Glutamatergic neuron (in vitro differentiated cells): ENCODE measurements around the gene WWOX. TPM values are rescaled to one million over a fixed set of nuclear protein-coding genes. Genes with fewer than 3 reads are reported as not detected.

Experiments
- DNase-seq: peaks from one replicate; pipeline ENCODE4 v3.0.0; 2022
- H3K27ac Mint-ChIP-seq: one replicate; pipeline ENCODE4 v1.8.0; 2020; ENCODE audit warnings: mild to moderate bottlenecking, mixed read lengths, inconsistent platforms; ENCODE audit not compliant: unreplicated experiment
- H3K27me3 Mint-ChIP-seq: one replicate; pipeline ENCODE4 v1.8.0; 2020; ENCODE audit warnings: mild to moderate bottlenecking, moderate library complexity, mixed read lengths, inconsistent platforms; ENCODE audit not compliant: unreplicated experiment
- H3K36me3 Mint-ChIP-seq: one replicate; pipeline ENCODE4 v1.8.0; 2020; ENCODE audit warnings: mild to moderate bottlenecking, mixed read lengths, inconsistent platforms; ENCODE audit not compliant: unreplicated experiment
- H3K4me1 Mint-ChIP-seq: one replicate; pipeline ENCODE4 v1.8.0; 2020; ENCODE audit warnings: mild to moderate bottlenecking, low read depth, mixed read lengths, inconsistent platforms; ENCODE audit not compliant: unreplicated experiment
- H3K4me3 Mint-ChIP-seq: one replicate; pipeline ENCODE4 v1.8.0; 2020; ENCODE audit warnings: mild to moderate bottlenecking, mixed read lengths, inconsistent platforms; ENCODE audit not compliant: unreplicated experiment
- H3K9me3 Mint-ChIP-seq: one replicate; pipeline ENCODE4 v1.8.0; 2020; ENCODE audit warnings: mild to moderate bottlenecking, moderate library complexity, mixed read lengths, inconsistent platforms; ENCODE audit not compliant: unreplicated experiment
- total RNA-seq: library from RNA; stranded (reverse); fragmentation: NEBNext Ultra II Directional; extraction: Animal tissue kit (Norgen Biotek cat#: 25700); gene quantifications from one replicate; pipeline ENCODE4 v1.2.1, GENCODE V29; 2021; ENCODE audit not compliant: unreplicated experiment
- TF ChIP-seq, protein P1 (sequence below): fragments of 200-600 bp; sonication (generic); IDR thresholded peaks from one replicate; pipeline ENCODE4 v1.5.0; 2021; ENCODE audit not compliant: partially characterized antibody, unreplicated experiment

WWOX gene
- total RNA-seq, 1 donor from 2014 or later: 10.3 TPM

DNA sequence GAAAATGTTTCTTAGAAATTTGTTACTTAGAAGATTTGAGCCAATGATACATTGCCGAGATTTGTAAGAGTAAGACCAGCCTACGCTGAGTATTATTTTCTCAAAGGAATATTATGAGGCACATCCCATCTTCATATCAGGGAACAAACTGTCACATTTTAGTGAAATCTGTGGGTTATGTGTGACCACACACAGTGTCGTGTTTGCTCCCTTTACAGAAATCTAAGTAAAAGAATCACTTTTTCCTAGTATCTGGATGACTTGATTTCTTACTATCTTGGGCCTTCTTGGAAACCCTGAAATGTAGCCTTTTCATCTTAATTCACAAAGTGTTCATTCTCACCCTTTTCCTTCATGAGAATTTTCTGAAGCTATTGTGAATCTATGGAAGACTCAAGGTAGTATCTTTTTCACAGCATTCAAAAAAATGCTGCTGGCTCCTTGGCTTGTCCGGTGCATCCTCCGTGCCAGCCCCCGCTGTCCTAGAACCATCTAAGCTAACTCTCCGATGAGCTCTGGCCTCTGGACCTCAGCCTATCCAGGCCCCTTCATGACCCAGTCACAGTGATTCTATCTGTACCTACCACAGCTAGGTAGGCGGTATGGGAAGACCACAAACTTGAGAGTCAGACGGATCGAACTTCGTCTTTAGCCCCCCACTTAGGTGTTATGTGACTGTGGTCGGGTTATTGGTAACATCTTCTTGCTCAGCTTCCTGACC, 976.8 kb downstream of the WWOX start:
- H3K27ac Mint-ChIP-seq: no peak overlapping the region

DNA sequence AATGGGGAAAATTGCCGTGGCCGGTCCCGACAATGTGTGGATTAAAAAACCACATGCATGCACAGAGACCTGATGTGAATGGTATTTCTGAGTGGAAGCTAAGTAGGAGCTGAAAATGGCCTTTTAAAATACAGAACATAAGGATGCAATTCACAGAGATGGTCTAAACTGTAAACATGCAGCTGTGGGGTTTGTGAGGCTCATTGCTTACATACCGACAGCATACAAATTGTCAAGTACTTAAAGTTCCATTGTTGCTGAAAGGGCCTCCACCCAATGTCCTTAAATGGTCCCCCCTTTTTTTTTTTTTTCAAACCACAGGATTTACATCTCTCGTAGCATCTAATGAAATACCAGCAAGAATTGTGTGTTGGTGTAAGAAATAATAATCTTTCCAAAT, 977.9 kb downstream of the WWOX start:
- H3K27ac Mint-ChIP-seq: no peak overlapping the region
- H3K36me3 Mint-ChIP-seq: no peaks in the 10 kb centered on the region
- TF ChIP-seq, protein P1, sequence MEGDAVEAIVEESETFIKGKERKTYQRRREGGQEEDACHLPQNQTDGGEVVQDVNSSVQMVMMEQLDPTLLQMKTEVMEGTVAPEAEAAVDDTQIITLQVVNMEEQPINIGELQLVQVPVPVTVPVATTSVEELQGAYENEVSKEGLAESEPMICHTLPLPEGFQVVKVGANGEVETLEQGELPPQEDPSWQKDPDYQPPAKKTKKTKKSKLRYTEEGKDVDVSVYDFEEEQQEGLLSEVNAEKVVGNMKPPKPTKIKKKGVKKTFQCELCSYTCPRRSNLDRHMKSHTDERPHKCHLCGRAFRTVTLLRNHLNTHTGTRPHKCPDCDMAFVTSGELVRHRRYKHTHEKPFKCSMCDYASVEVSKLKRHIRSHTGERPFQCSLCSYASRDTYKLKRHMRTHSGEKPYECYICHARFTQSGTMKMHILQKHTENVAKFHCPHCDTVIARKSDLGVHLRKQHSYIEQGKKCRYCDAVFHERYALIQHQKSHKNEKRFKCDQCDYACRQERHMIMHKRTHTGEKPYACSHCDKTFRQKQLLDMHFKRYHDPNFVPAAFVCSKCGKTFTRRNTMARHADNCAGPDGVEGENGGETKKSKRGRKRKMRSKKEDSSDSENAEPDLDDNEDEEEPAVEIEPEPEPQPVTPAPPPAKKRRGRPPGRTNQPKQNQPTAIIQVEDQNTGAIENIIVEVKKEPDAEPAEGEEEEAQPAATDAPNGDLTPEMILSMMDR: no peak
- peaks cover 4% of the 10 kb centered on the region for H3K9me3 Mint-ChIP-seq
- DNase-seq: no peak
- H3K27me3 Mint-ChIP-seq: peaks cover 2% of the 10 kb centered on the region
- no peak overlapping the region for H3K4me3 Mint-ChIP-seq
- H3K4me1 Mint-ChIP-seq: no peaks in the 10 kb centered on the region

More for the DNA sequence above, 976.8 kb downstream of the WWOX start:
- H3K4me3 Mint-ChIP-seq: no peak overlapping the region
- no peaks in the 10 kb centered on the region for H3K4me1 Mint-ChIP-seq
- TF ChIP-seq, protein P1: no peak
- H3K9me3 Mint-ChIP-seq: peaks cover 4% of the 10 kb centered on the region
- H3K27me3 Mint-ChIP-seq: peaks cover 2% of the 10 kb centered on the region
- no peak for DNase-seq
- no peaks in the 10 kb centered on the region for H3K36me3 Mint-ChIP-seq

DNA sequence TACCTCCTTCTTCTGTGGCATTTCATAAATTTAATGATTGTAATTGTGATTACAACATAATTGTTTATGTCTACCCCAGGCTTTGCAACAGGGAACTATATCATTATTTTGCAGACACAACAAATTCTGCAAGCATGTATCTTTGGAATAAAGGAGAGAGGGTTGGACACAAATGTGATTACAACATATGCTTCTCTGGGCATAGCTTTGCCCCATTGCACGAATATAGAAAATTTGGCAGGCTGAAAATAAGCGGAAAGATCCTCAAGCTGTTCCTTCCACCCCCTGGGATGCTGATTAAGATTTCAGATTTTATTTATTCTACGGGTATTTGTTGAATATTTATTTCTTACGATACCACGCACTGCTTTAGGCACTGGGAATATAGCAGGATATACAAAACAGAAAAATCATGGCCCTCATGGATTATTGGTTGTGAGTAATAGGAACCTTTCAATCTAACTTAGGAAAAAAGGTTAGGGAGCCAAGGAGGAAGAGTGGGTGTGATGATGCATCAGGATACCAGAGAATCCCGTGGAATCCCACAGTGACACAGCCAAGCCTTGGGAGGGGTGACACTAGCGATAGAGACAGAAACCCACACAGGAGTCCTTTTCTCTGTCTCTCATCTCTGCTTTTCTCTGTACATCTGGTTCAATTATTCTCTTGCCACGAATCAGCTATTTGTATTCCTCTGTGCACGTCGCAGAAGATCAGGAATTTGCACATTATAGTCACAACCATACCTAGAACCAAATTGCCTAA, 980.4 kb downstream of the WWOX start:
- Mint-ChIP-seq H3K4me1 (no peaks in the 10 kb centered on the region), H3K27ac (no peak overlapping the region), H3K27me3 (peaks cover 2% of the 10 kb centered on the region), H3K4me3 (no peak overlapping the region), H3K9me3 (peaks cover 4% of the 10 kb centered on the region), H3K36me3 (no peaks in the 10 kb centered on the region)
- DNase-seq: no peak
- TF ChIP-seq, protein P1: no peak

DNA sequence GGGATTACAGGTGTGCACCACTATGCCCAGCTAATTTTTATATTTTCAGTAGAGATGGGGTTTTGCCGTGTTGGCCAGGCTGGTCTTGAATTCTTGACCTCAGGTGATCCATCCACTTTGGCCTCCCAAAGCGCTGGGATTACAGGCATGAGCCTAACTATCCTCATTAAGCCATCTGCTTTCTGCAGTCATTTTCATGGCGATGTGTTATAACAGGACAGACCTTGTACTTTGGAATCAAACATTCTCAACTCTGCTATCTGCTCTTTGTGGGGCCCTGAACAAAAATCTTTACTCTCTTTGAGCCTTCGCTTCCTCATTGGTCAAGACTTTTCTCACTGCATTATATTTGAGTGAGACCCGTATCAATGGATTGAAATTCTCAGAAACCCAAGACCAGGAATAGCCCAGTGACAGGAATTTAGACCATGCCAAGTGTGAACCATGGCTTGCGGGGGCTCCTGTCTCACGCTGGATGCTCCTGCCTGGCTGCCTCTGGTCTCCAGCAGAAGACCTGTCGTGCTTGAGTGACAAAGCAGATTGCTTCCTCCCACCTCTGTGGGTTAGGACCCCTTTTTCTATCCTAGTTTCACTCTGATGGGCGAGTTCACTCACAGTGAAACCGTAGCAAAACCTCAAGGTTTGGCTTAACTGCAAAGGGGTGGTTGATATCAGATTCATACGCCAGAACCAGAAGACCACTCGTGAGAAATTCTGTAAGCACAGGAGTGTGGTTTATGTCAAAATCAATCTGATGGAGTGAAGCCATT, 982.0 kb downstream of the WWOX start:
- DNase-seq: no peak
- TF ChIP-seq, protein P1: no peak
- Mint-ChIP-seq H3K27ac (no peak overlapping the region), H3K36me3 (no peaks in the 10 kb centered on the region), H3K9me3 (peaks cover 4% of the 10 kb centered on the region), H3K4me3 (no peak overlapping the region), H3K4me1 (no peaks in the 10 kb centered on the region), H3K27me3 (no peaks in the 10 kb centered on the region)
